T-helper 1 cell treated with Interleukin-12 subunit alpha and Interleukin-12 subunit beta and Interleukin-4 antibody, amounts not matched to agents 30 μg/mL and 1 μg/mL, for 36 hours (primary cell): ENCODE data around the gene CREB1.
A peak's percentile ranks its signal among the peaks of the same experiment; 100 is the strongest.

ENCODE experiments used
- H3K27ac Mint-ChIP-seq: one replicate; pipeline ENCODE4 v1.8.0; 2021; ENCODE audit warnings: mild to moderate bottlenecking, mixed read lengths
- H3K27me3 Mint-ChIP-seq: one replicate; pipeline ENCODE4 v1.8.0; 2021; ENCODE audit warnings: low read depth, mixed read lengths
- H3K36me3 Mint-ChIP-seq: one replicate; pipeline ENCODE4 v1.8.0; 2021; ENCODE audit warnings: low read depth, mixed read lengths
- H3K4me1 Mint-ChIP-seq: one replicate; pipeline ENCODE4 v1.8.0; 2021; ENCODE audit warnings: low read depth, mixed read lengths
- H3K4me3 Mint-ChIP-seq: one replicate; pipeline ENCODE4 v1.8.0; 2021; ENCODE audit warnings: mild to moderate bottlenecking, moderate library complexity, mixed read lengths
- H3K9me3 Mint-ChIP-seq: one replicate; pipeline ENCODE4 v1.8.0; 2021; ENCODE audit warnings: mixed read lengths

Gene CREB1

GRCh38 chr2:207529330-207530159 lies at the start of gene CREB1:
Gene CREB1, plus strand, starts transcription at chr2:207529962. Its CDS starts 25,674 bp downstream, at chr2:207555636.
- Mint-ChIP-seq H3K36me3 (peaks cover 11% of the 10 kb centered on the region), H3K4me3 (peak within 1 kb of the TSS; percentile 98), H3K9me3 (no peaks in the 10 kb centered on the region), H3K27me3 (peaks cover 11% of the 10 kb centered on the region), H3K4me1 (peaks cover 51% of the 10 kb centered on the region), H3K27ac (peak within 1 kb of the TSS; percentile 100)

- no peak overlapping the region for H3K4me3 Mint-ChIP-seq
- H3K36me3 Mint-ChIP-seq: peaks cover 2% of the 10 kb centered on the region
- peaks cover 24% of the 10 kb centered on the region for H3K4me1 Mint-ChIP-seq
- no peak overlapping the region for H3K27ac Mint-ChIP-seq
- no peaks in the 10 kb centered on the region for H3K9me3 Mint-ChIP-seq
- no peaks in the 10 kb centered on the region for H3K27me3 Mint-ChIP-seq
Observed at GRCh38 chr2:207480521-207481040, 49.2 kb upstream of the CREB1 start.

GRCh38 chr2:207481924-207482323 lies 47.8 kb upstream of the CREB1 start:
- Mint-ChIP-seq H3K4me3 (no peak overlapping the region), H3K9me3 (no peaks in the 10 kb centered on the region), H3K27ac (no peak overlapping the region), H3K36me3 (peaks cover 2% of the 10 kb centered on the region), H3K27me3 (no peaks in the 10 kb centered on the region), H3K4me1 (peaks cover 24% of the 10 kb centered on the region)

- H3K4me1 Mint-ChIP-seq: peaks cover 24% of the 10 kb centered on the region
- H3K27ac Mint-ChIP-seq: no peak overlapping the region
Observed at GRCh38 chr2:207482630-207483029, 47.1 kb upstream of the CREB1 start.

GRCh38 chr2:207483066-207483465 lies 46.7 kb upstream of the CREB1 start:
- Mint-ChIP-seq H3K4me3 (no peak overlapping the region), H3K4me1 (peaks cover 24% of the 10 kb centered on the region), H3K9me3 (no peaks in the 10 kb centered on the region), H3K27ac (no peak overlapping the region), H3K27me3 (no peaks in the 10 kb centered on the region), H3K36me3 (peaks cover 2% of the 10 kb centered on the region)

More at GRCh38 chr2:207482630-207483029, 47.1 kb upstream of the CREB1 start:
- H3K36me3 Mint-ChIP-seq: peaks cover 2% of the 10 kb centered on the region
- H3K4me3 Mint-ChIP-seq: no peak overlapping the region
- H3K9me3 Mint-ChIP-seq: no peaks in the 10 kb centered on the region
- H3K27me3 Mint-ChIP-seq: no peaks in the 10 kb centered on the region

- H3K4me3 Mint-ChIP-seq: no peak overlapping the region
- H3K27me3 Mint-ChIP-seq: no peaks in the 10 kb centered on the region
- no peak overlapping the region for H3K27ac Mint-ChIP-seq
- H3K36me3 Mint-ChIP-seq: peaks cover 2% of the 10 kb centered on the region
- no peaks in the 10 kb centered on the region for H3K9me3 Mint-ChIP-seq
- peaks cover 22% of the 10 kb centered on the region for H3K4me1 Mint-ChIP-seq
Observed at GRCh38 chr2:207483477-207483876, 46.3 kb upstream of the CREB1 start.

GRCh38 chr2:207484444-207485391 lies 45.0 kb upstream of the CREB1 start:
- Mint-ChIP-seq H3K9me3 (no peaks in the 10 kb centered on the region), H3K27ac (no peak overlapping the region), H3K36me3 (peaks cover 2% of the 10 kb centered on the region), H3K4me3 (no peak overlapping the region), H3K27me3 (no peaks in the 10 kb centered on the region), H3K4me1 (peaks cover 10% of the 10 kb centered on the region)

GRCh38 chr2:207487650-207488311 lies 42.0 kb upstream of the CREB1 start:
- Mint-ChIP-seq H3K4me1 (peaks cover 7% of the 10 kb centered on the region), H3K27me3 (no peaks in the 10 kb centered on the region), H3K4me3 (no peak overlapping the region), H3K27ac (peak overlapping the region; percentile 42), H3K9me3 (no peaks in the 10 kb centered on the region), H3K36me3 (peaks cover 2% of the 10 kb centered on the region)

GRCh38 chr2:207489251-207489650 lies 40.5 kb upstream of the CREB1 start:
- Mint-ChIP-seq H3K4me3 (no peak overlapping the region), H3K9me3 (no peaks in the 10 kb centered on the region), H3K4me1 (peaks cover 7% of the 10 kb centered on the region), H3K27ac (no peak overlapping the region), H3K36me3 (no peaks in the 10 kb centered on the region), H3K27me3 (peaks cover 5% of the 10 kb centered on the region)

- Mint-ChIP-seq H3K27me3 (peaks cover 5% of the 10 kb centered on the region), H3K36me3 (no peaks in the 10 kb centered on the region), H3K27ac (no peak overlapping the region), H3K9me3 (no peaks in the 10 kb centered on the region), H3K4me3 (no peak overlapping the region), H3K4me1 (peaks cover 2% of the 10 kb centered on the region)
Observed at GRCh38 chr2:207490441-207490840, 39.3 kb upstream of the CREB1 start.

GRCh38 chr2:207491086-207491485 lies 38.7 kb upstream of the CREB1 start:
- no peak overlapping the region for H3K4me3 Mint-ChIP-seq

GRCh38 chr2:207491956-207492355 lies 37.8 kb upstream of the CREB1 start:
- Mint-ChIP-seq H3K27me3 (peaks cover 5% of the 10 kb centered on the region), H3K36me3 (no peaks in the 10 kb centered on the region), H3K4me1 (peaks cover 2% of the 10 kb centered on the region), H3K9me3 (no peaks in the 10 kb centered on the region), H3K27ac (no peak overlapping the region), H3K4me3 (no peak overlapping the region)

More at GRCh38 chr2:207491086-207491485, 38.7 kb upstream of the CREB1 start:
- peaks cover 5% of the 10 kb centered on the region for H3K27me3 Mint-ChIP-seq
- H3K9me3 Mint-ChIP-seq: no peaks in the 10 kb centered on the region
- no peaks in the 10 kb centered on the region for H3K36me3 Mint-ChIP-seq
- H3K27ac Mint-ChIP-seq: no peak overlapping the region
- H3K4me1 Mint-ChIP-seq: peaks cover 2% of the 10 kb centered on the region

GRCh38 chr2:207492461-207492860 lies 37.3 kb upstream of the CREB1 start:
- Mint-ChIP-seq H3K27ac (no peak overlapping the region), H3K4me3 (no peak overlapping the region), H3K27me3 (peaks cover 5% of the 10 kb centered on the region), H3K36me3 (no peaks in the 10 kb centered on the region), H3K9me3 (no peaks in the 10 kb centered on the region), H3K4me1 (peaks cover 2% of the 10 kb centered on the region)

- Mint-ChIP-seq H3K9me3 (no peaks in the 10 kb centered on the region), H3K27me3 (peaks cover 5% of the 10 kb centered on the region), H3K4me3 (no peak overlapping the region), H3K27ac (no peak overlapping the region), H3K36me3 (no peaks in the 10 kb centered on the region), H3K4me1 (peaks cover 5% of the 10 kb centered on the region)
Observed at GRCh38 chr2:207494137-207494536, 35.6 kb upstream of the CREB1 start.
